Left forelimb (tissue), 1 donor: Measurements from ENCODE around the gene CCN2.
A peak's percentile ranks its signal among the peaks of the same experiment; 100 is the strongest.

Experiments used
- DNase-seq: peaks from one replicate; pipeline ENCODE4 v3.0.0-alpha.2; 2018; ENCODE audit warnings: low spot score

CCN2 gene

DNA sequence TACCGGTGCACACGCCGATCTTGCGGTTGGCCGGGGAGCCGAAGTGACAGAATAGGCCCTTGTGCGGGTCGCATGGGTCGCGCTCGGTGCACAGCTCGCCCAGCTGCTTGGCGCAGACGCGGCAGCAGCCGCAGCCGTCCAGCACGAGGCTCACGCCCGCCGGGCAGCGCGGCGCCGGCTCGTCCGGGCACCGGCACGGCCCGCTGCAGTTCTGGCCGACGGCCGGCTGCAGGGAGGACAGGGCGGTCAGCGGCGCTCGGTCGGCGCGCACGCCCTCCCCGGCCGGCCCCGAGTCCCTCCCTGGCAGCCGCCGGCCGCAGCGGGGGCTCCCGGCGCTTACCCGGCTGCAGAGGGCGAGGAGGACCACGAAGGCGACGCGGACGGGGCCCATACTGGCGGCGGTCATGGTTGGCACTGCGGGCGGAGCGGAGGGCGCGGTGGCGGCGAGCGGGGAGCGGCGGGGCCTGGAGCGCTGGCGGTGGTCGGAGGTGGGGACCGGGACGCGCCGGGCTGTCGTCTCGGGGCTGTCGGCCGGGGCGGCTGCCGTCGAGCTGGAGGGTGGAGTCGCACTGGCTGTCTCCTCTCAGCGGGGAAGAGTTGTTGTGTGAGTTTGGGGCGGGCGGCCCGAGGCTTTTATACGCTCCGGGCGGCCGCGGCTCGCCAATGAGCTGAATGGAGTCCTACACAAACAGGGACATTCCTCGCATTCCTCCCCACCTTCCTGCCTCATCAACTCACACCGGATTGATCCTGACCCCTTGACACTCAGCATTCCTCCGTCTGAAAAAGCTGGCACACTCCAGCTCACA is at the start of gene CCN2:
Gene CCN2 (minus strand): TSS at position 606 of the 809 bp plus-strand sequence. CDS start 200 bp downstream, at position 406.
- peak; percentile 91 for DNase-seq

DNA sequence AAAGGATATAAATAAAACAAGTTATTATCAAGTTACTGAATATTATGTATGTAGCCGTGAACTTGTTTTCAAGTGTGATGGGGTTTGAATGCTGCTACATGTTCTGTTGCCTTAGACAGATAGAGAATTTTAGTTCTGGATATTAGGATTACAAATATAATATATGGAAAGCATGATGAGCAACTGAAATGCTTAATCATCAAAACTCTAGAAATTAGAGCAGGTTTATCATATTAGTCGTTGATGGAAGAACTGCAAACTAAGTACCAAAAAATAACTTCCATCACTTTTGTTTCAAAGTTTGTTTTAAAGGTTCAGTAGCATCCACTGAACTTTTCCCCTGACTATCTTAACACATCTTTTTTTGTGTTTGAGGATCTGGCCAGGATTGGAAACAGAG is 49.1 kb upstream of the CCN2 start:
- no peak for DNase-seq

DNA sequence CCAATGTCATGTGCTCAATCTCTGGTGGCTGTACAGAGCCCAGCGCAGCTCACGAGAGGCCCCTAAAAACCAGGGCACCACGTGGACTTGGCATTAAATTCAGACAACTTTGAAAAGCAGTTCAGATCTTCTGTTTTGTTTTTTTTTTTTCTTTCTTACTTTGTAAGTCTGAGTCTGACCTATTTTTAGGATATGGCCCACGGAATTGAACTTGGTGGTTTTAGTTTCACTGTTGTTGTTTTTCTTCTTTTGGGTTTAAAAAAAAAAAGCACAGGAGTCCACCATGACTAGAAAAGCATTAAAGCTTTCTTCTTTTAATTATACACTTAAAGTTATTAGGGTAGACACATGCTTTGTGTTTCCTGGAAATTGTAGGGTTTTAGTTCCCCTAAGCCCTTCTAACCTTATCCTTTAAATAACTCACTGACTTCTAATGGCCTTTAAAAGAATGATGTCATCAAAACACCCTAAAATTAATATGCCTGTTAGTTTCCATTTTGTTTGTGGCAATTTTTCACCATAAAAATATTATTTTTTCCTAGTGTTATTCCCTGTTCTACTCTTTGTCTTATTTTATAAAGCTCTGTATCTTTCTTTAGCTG is 48.5 kb upstream of the CCN2 start:
- no peak for DNase-seq

GRCh38 chr6:131998255-131998982 is 47.2 kb upstream of the CCN2 start:
- DNase-seq: no peak

DNA sequence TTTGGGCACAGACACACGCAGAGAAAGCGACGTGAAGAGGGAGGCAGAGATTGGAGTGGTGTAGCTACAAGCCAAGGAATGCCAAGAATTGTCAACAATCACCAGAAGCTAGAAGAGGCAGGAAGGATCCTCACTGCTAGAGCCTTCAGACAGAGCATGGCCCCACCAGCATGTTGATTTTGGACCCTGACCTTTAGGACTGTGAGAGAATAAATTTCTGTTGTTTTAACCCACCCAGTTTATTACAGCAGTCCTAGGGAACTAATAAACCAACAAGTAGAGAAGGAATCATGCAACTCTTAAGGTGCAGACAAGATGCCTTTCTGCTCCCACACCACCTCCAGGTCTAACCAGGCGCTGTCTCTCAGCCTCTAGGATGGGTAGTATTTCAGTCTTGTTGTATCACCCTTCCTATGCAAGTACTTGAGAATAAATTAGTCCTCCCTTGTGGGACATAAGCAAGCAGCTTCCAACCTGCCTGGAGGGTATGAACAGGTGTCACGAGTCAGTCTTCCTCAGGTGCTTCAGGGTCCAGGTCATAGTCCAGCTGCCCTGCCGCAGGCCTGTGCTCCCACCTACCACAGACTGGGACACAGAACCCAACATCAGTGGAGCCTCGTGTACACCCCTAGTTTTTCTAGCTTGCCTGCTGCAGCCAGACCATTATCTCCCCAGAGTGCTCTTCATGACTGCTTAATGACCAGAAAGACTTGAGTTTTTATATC is 46.4 kb upstream of the CCN2 start:
- no peak for DNase-seq

GRCh38 chr6:131995917-131996316 is 44.7 kb upstream of the CCN2 start:
- no peak for DNase-seq

GRCh38 chr6:131992557-131992956 is 41.4 kb upstream of the CCN2 start:
- DNase-seq: no peak

- DNase-seq: no peak
These were observed 37.9 kb upstream of the CCN2 start for GRCh38 chr6:131989036-131989435.

DNA sequence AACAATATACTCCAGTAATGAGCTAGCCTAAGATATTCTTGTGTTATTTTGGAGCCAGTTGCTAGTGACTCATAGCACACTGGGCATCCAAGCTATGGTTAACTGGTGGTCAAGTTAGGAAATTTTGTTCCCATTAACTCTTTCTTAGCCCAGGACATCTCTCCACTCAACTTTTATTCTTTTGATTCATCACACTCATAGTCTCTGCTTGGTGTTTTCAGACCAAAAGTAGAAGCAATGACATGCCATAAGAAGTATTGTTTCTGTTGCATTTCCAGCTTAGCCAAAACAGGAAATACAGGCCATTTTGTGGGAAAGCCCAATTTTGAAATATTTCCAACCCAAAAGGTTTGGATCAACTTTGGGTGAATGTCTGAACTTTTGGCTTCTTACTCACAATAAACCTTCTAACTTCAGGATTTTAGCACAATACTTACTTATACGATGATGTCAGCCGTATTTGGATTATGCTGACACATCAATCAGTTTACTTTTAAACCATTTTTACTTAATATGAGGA is 31.6 kb upstream of the CCN2 start:
- no peak for DNase-seq

DNA sequence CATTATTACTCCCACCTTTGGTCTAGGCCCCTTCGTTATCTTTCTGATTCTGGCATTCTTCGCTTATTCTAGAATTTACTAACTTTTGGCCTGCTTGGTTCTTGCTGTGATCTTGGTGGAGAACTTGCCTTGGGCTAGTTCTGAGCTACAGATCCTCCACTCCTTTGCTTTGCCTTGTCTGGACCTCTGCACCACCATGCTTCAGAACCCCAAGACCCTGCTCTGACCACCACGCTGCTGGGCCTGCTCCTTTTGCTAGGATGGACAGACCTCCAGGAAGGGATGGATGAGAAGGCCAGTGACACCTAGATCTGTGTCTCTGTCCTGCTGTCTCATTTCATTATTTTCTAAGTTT is 30.4 kb upstream of the CCN2 start:
- DNase-seq: no peak

GRCh38 chr6:131980791-131981623 is 29.8 kb upstream of the CCN2 start:
- DNase-seq: no peak

- DNase-seq: no peak
These were observed 29.2 kb upstream of the CCN2 start for GRCh38 chr6:131980338-131980790.

- no peak for DNase-seq
These were observed 28.6 kb upstream of the CCN2 start for GRCh38 chr6:131979515-131980337.

GRCh38 chr6:131978522-131978921 is 27.4 kb upstream of the CCN2 start:
- no peak for DNase-seq

- no peak for DNase-seq
These were observed 25.4 kb upstream of the CCN2 start for GRCh38 chr6:131976545-131977061.

GRCh38 chr6:131972741-131973140 is 21.6 kb upstream of the CCN2 start:
- no peak for DNase-seq

DNA sequence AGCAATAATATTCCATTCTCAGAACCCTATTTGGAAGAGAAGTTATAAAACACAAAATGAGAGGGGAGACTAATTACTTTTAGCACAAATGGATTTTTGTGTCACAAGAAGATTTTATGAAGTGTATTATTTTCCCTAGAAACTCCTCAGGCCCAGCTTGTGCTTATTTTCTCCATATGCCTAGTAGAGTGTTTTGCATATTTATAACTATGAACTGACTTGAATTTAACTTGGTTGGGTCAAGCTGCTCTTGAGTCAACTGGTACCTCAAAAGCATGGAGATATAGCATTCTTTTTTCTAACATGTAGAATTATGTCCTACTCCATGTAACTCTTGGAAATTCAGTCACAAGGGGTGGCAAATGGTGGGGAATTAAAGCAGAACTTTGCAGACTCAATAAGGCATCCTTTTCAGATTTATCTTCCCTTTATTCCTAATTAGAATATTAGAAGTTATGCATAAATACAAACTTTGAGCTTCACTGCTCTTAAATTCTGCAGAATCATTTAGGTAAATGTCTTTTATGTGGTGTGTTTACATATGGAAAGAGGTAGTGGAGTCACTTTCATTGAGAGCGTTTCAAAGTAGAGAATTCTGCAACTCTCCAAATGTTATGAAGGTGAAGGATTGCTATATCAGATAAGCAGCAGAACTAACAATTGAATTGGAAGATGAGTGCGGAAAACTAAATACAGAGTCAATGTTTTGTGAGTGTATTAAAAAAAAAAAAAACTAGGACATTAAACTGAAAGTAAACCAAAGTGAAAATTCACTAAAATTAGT is 19.1 kb upstream of the CCN2 start:
- no peak for DNase-seq

DNA sequence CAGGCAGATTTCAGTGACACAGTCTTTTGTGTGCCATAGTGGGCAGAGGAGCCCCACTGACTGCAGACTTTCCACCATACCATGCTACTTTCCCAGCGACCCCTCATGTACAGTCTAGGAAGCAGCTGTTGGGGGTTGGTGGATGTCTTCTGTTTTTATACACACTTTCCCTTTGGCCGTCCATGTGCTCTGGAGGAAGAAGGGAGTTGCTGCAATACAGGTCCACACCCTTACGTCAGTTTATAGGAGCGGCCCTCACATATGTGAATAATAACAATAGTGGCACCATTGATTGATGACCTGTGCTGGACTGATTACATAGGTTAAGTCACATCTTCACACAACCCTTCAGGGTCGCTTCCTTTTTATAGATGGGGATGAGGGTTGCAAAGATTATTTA is 17.5 kb upstream of the CCN2 start:
- no peak for DNase-seq

- no peak for DNase-seq
These were observed 16.8 kb upstream of the CCN2 start for GRCh38 chr6:131967948-131968347.
